Testis (tissue), 3 donors: ENCODE data around the gene C20orf202. TPM values are rescaled to one million over a fixed set of nuclear protein-coding genes. Genes with fewer than 3 reads are reported as not detected.

Experiments
- DNase-seq: peaks from one replicate; pipeline ENCODE4 v3.0.0-alpha.2; 2019
- H3K27ac ChIP-seq, 2 donors: fragments of 200-600 bp; sonication (generic); one replicate each; pipeline ENCODE4 v1.5.1; 2019
- H3K27me3 ChIP-seq: fragments of 200-600 bp; sonication (generic); one replicate; pipeline ENCODE4 v1.5.1; 2019
- H3K36me3 ChIP-seq: fragments of 200-600 bp; sonication (generic); one replicate; pipeline ENCODE4 v1.5.1; 2017; ENCODE audit warnings: low read depth; ENCODE audit errors: missing control alignments
- H3K4me1 ChIP-seq: fragments of 200-600 bp; sonication (generic); one replicate; pipeline ENCODE4 v1.5.1; 2019
- H3K4me3 ChIP-seq, 2 donors: fragments of 200-600 bp; sonication (generic); one replicate each; pipeline ENCODE4 v1.5.1; 2017 to 2019
- H3K9me3 ChIP-seq: fragments of 200-600 bp; sonication (generic); one replicate; pipeline ENCODE4 v1.5.1; 2017
- CTCF ChIP-seq, 3 experiments: fragments of 450-650 bp in 2 of 3; fragments of 200-600 bp in 1 of 3; sonication (generic) in 1 of 3; IDR thresholded peaks; one replicate each; pipeline ENCODE4 v1.5.1; 2016 to 2019; ENCODE audit warnings: antibody characterized with exemption in 3 of 3, mild to moderate bottlenecking in 2 of 3, moderate library complexity in 1 of 3
- POLR2A ChIP-seq: fragments of 450-650 bp; IDR thresholded peaks from one replicate; pipeline ENCODE4 v1.6.1; 2017; ENCODE audit warnings: antibody characterized with exemption, mild to moderate bottlenecking, moderate library complexity
- WGBS, 2 donors: methylation state at CpG; one replicate each; pipeline ENCODE4 v1.1.5; 2018; 5-methylcytosine and 5-hydroxymethylcytosine counted together
- intact Hi-C: fragments of 100-400 bp; cut with DNase I; formaldehyde crosslinking; loops from one replicate; pipeline ENCODE4 v1.15.1; 2023; ENCODE audit warnings: low total_unique reads
- polyA plus RNA-seq: library from polyadenylated mRNA; stranded (reverse); fragments of 350-450 nt; fragmentation: Illumina TruSeq; extraction: RNeasy Lipid Tissue Mini Kit (QIAGEN cat#74804); gene quantifications from one replicate; pipeline ENCODE4 v1.2.3, GENCODE V29; 2014; ENCODE audit warnings: low read depth, low replicate concordance; ENCODE audit not compliant: insufficient read depth
- total RNA-seq, 2 donors: library from RNA; depleted of rRNA; stranded (reverse); fragments of >200 nt; gene quantifications; one replicate each; pipeline ENCODE4 v1.2.3, GENCODE V29; 2016

The C20orf202 gene
- total and polyA plus RNA-seq, 3 donors from 2014 or later, result 0.84 to 1.7 (median 1.1) TPM

DNA sequence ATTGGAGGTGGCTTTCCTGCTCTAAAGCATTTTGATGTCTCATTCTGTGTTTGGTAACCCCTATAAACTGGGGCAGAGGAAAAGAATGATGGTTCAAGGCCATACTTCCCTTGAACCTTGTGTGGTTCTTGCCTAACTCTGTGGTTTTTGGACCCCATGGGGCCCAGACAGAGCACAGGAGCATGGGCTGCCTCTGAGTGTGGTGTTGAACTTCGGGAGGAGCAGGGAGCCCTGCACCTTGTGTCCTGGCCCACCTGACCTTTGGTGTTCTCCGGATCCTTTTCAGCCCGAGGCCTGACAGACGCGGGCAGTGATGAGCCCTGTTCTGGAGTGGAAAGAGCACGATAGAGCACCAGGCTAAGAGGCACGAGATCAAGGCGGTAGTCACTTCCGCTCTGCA is 37.3 kb upstream of the C20orf202 start:
- intact Hi-C loops, result no loop called here
- H3K4me1 ChIP-seq, result no peaks in the 10 kb centered on the region
- TF ChIP-seq CTCF (IDR thresholded peaks at IDR 0.05), result no peak
- no peak for TF ChIP-seq POLR2A
- no peaks in the 10 kb centered on the region for H3K36me3 ChIP-seq
- H3K4me3 ChIP-seq, result no peak overlapping the region
- WGBS, 2 donors, result 95 to 97% methylated on average over 9 of the region's 9 CpGs
- no peak for DNase-seq
- H3K27ac ChIP-seq, result no peak overlapping the region
- no peaks in the 10 kb centered on the region for H3K27me3 ChIP-seq
- H3K9me3 ChIP-seq, result no peaks in the 10 kb centered on the region

DNA sequence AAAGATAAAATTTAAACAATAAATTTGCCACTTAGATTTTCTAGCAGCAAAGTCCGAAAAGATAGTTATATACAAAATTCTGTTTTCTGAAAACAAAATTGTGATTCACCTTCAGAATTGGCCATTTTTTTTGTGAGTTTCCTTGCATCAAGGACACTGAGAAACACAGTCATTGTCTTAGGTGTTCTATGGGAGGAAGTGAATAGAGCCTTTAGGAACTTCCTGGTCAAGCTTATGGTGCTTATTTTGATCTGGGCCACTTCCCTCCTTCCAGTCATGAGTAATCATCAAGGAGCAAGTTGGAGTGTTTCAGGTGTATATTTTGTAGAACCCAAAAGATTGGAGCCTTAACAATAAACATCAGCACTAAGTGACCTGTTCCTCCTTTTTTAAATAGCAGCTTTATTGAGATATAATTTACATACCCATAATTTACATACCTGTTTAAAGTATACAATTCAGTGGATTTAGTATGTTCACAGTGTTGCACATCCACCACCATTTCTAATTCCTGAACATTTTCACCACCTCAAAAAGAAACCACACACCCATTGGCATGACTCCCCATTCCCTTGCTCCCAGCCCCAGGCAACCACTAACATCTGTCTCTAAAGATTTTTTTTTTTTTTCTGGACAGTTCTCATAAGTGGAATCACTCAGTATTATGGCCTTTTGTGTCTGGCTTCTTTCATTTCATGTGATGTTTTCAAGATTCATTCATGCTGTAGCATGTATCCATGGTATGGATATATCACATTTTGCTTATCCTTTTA is 36.1 kb upstream of the C20orf202 start:
- Histone ChIP-seq H3K4me1 (no peaks in the 10 kb centered on the region), H3K9me3 (no peaks in the 10 kb centered on the region), H3K27me3 (no peaks in the 10 kb centered on the region), H3K36me3 (no peaks in the 10 kb centered on the region), H3K27ac (no peak overlapping the region), H3K4me3 (no peak overlapping the region)
- no peak for TF ChIP-seq POLR2A
- intact Hi-C loops, result no loop called here
- DNase-seq, result no peak
- 88 to 89% methylated on average over 1 of the region's 1 CpG for WGBS, 2 donors

- intact Hi-C loops, result no loop called here
- H3K36me3 ChIP-seq, result no peaks in the 10 kb centered on the region
- TF ChIP-seq POLR2A, result no peak
- no peak for TF ChIP-seq CTCF (IDR thresholded peaks at IDR 0.05)
- no peak overlapping the region for H3K27ac ChIP-seq
- no peak overlapping the region for H3K4me3 ChIP-seq
- no peak for DNase-seq
- H3K4me1 ChIP-seq, result no peaks in the 10 kb centered on the region
- no peaks in the 10 kb centered on the region for H3K9me3 ChIP-seq
- H3K27me3 ChIP-seq, result no peaks in the 10 kb centered on the region
- WGBS, 2 donors, result 94 to 96% methylated on average over 4 to 5 of the region's 5 CpGs
Observed at GRCh38 chr20:1169224-1169623, 34.0 kb upstream of the C20orf202 start.

GRCh38 chr20:1171461-1172093 is 31.7 kb upstream of the C20orf202 start:
- peak; percentile 37 for DNase-seq
- intact Hi-C loops, result no loop called here
- no peaks in the 10 kb centered on the region for H3K4me1 ChIP-seq
- no peak overlapping the region for H3K4me3 ChIP-seq
- no peaks in the 10 kb centered on the region for H3K9me3 ChIP-seq
- no peaks in the 10 kb centered on the region for H3K27me3 ChIP-seq
- 42 to 63% methylated on average over 2 to 4 of the region's 4 CpGs for WGBS, 2 donors
- no peaks in the 10 kb centered on the region for H3K36me3 ChIP-seq
- H3K27ac ChIP-seq, result no peak overlapping the region
- TF ChIP-seq POLR2A (no peak), CTCF (IDR thresholded peaks at IDR 0.05) (no peak)

GRCh38 chr20:1173698-1174097 is 29.6 kb upstream of the C20orf202 start:
- no peaks in the 10 kb centered on the region for H3K4me1 ChIP-seq
- 85 to 91% methylated on average over 4 of the region's 4 CpGs for WGBS, 2 donors
- H3K27me3 ChIP-seq, result no peaks in the 10 kb centered on the region
- intact Hi-C loops, result no loop called here
- TF ChIP-seq CTCF (IDR thresholded peaks at IDR 0.05), result no peak
- no peak for TF ChIP-seq POLR2A
- H3K36me3 ChIP-seq, result no peaks in the 10 kb centered on the region
- H3K9me3 ChIP-seq, result no peaks in the 10 kb centered on the region
- no peak overlapping the region for H3K4me3 ChIP-seq
- H3K27ac ChIP-seq, result no peak overlapping the region
- DNase-seq, result no peak
